ENCODE data around the gene CTNNA2. TPM values are rescaled to one million over a fixed set of nuclear protein-coding genes. Genes with fewer than 3 reads are reported as not detected.

The CTNNA2 gene
- total RNA-seq, 2 donors from 2014 or later, result 0.17 to 0.88 TPM

DNA sequence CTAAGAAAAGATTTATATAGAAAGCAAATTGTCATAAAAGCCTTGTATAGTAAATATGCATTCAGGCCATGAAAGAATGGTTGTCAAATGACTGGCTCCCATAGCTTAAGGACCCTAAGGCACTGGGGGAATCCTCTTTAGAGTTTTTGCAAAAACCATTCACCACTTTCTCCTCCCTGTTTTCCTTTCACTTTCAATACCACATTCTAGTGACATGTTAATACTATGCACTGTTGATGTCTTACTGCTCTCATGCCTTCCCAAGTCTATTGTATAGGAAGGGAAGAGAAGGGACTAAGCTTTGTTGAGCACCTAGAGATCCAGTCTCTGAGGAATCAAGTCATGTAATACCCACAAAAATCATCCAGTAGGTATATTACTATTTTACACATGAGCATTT lies 1174.7 kb downstream of the CTNNA2 start:
- Histone ChIP-seq H3K9me3 (no peaks in the 10 kb centered on the region), H3K27me3 (no peaks in the 10 kb centered on the region), H3K4me3 (no peak overlapping the region), H3K9ac (ENCODE audit: low read depth in 2 of 2, low read length in 2 of 2) (no peak overlapping the region), H3K36me3 (no peaks in the 10 kb centered on the region), H3K27ac (no peak overlapping the region), H3K4me1 (no peaks in the 10 kb centered on the region)
- TF ChIP-seq, protein P1, sequence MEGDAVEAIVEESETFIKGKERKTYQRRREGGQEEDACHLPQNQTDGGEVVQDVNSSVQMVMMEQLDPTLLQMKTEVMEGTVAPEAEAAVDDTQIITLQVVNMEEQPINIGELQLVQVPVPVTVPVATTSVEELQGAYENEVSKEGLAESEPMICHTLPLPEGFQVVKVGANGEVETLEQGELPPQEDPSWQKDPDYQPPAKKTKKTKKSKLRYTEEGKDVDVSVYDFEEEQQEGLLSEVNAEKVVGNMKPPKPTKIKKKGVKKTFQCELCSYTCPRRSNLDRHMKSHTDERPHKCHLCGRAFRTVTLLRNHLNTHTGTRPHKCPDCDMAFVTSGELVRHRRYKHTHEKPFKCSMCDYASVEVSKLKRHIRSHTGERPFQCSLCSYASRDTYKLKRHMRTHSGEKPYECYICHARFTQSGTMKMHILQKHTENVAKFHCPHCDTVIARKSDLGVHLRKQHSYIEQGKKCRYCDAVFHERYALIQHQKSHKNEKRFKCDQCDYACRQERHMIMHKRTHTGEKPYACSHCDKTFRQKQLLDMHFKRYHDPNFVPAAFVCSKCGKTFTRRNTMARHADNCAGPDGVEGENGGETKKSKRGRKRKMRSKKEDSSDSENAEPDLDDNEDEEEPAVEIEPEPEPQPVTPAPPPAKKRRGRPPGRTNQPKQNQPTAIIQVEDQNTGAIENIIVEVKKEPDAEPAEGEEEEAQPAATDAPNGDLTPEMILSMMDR (IDR thresholded peaks at IDR 0.05), result no peak
- no peak for DNase-seq
- intact Hi-C loops (cut with DNase I), result no loop called here

DNA sequence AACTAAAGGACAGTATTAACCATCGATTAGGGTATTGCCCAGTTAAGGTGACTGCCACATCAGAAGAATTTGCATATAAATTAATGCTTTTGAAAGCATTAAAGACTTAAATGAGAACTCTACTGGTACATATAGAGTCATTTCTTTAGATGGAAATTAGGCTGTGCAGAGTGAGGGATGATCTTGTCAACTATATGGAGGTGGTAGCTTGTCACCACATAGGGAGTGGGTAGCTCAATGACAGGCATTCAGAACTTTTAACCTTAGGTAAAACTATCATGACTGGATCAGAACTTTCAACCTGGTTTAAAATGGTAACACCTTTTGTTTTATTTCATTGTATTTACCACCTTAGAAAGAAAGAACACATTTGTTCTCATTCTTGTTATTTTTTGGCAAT lies 1176.3 kb downstream of the CTNNA2 start:
- TF ChIP-seq, protein P1 (IDR thresholded peaks at IDR 0.05), result no peak
- H3K9ac ChIP-seq (ENCODE audit: low read depth in 2 of 2, low read length in 2 of 2), result no peak overlapping the region
- no peak overlapping the region for H3K4me3 ChIP-seq
- H3K27ac ChIP-seq, result no peak overlapping the region
- no peaks in the 10 kb centered on the region for H3K9me3 ChIP-seq
- no peaks in the 10 kb centered on the region for H3K36me3 ChIP-seq
- DNase-seq, result no peak
- intact Hi-C loops (cut with DNase I), result no loop called here
- H3K4me1 ChIP-seq, result no peaks in the 10 kb centered on the region
- H3K27me3 ChIP-seq, result no peaks in the 10 kb centered on the region

Small RNAs within 50 kb of the gene (microRNA-seq; reads per million reads assigned to microRNA genes)
- gene MIR4264 (not detected), gene MIR8080 (not detected)

Measured in colonic mucosa (tissue), 4 donors.